ENCODE results near the gene AHR.
A peak's percentile ranks its signal among the peaks of the same experiment; 100 is the strongest.

AHR gene

DNA sequence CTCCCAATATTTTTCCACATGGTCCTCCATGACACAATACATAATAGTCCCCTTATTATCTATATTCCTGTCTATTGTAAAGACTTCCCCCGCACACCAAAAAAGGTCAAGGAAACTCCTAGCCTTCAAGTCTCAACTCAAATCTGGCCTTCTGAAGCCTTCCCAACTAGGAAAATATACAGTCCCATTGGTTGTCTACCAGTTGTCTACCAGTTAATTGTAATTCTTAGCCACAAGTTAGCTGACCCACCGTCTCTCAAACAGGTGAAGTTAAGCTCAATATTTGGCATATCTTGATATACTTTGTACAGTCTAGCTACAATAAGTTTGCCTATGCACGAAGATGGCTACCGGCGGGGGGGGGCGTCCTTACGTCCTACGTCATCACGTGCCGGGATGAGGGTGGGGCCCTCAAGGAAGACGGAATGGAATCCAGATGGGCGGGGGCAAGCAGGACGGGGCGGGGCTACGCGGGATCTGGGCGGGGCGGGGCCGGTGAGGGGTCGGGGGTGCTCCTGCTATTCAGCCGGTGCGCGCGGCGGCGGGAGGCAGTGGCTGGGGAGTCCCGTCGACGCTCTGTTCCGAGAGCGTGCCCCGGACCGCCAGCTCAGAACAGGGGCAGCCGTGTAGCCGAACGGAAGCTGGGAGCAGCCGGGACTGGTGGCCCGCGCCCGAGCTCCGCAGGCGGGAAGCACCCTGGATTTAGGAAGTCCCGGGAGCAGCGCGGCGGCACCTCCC, at the start of gene AHR:
AHR (plus strand) TSS at position 551 of the 738 bp plus-strand sequence. CDS start 613 bp downstream, outside the sequence.
- no peaks in the 10 kb centered on the region for H3K27me3 Mint-ChIP-seq
- peaks cover 30% of the 10 kb centered on the region for H3K4me1 Mint-ChIP-seq (ENCODE audit: low read depth)
- DNase-seq, result peak; percentile 88
- H3K36me3 Mint-ChIP-seq (ENCODE audit: low read depth), result peaks cover 18% of the 10 kb centered on the region
- H3K4me3 Mint-ChIP-seq, result peak within 1 kb of the TSS; percentile 88
- peaks cover 6% of the 10 kb centered on the region for H3K9me3 Mint-ChIP-seq
- peak within 1 kb of the TSS; percentile 91 for H3K27ac Mint-ChIP-seq

- Mint-ChIP-seq H3K9me3 (no peaks in the 10 kb centered on the region), H3K36me3 (ENCODE audit: low read depth) (no peaks in the 10 kb centered on the region), H3K27me3 (no peaks in the 10 kb centered on the region), H3K4me3 (no peak overlapping the region), H3K4me1 (ENCODE audit: low read depth) (peaks cover 8% of the 10 kb centered on the region), H3K27ac (no peak overlapping the region)
- DNase-seq, result no peak
These were observed 44.6 kb upstream of the AHR start for GRCh38 chr7:17253885-17254284.

DNA sequence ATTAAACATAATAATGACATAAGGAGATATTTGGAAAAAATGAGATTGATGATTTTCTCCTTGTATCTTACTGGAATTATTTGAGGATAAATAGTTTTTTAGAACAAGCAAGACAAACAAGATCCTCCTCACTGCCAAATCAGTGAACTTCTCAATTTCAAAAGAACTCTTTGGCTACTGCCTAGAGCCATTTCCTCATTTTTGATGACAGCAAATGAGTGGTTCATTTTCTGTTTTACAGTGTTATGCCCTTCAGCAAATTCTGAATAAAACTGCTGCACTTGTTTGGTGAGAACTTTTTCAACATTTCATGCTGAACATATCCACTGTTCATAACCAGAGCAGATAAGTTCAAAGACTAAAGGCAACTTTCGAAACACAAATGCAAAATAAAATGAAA, 42.5 kb upstream of the AHR start:
- Mint-ChIP-seq H3K4me3 (no peak overlapping the region), H3K4me1 (ENCODE audit: low read depth) (peaks cover 22% of the 10 kb centered on the region), H3K27me3 (no peaks in the 10 kb centered on the region), H3K36me3 (ENCODE audit: low read depth) (no peaks in the 10 kb centered on the region), H3K27ac (no peak overlapping the region), H3K9me3 (no peaks in the 10 kb centered on the region)
- no peak for DNase-seq

- Mint-ChIP-seq H3K4me1 (ENCODE audit: low read depth) (peaks cover 27% of the 10 kb centered on the region), H3K27ac (no peak overlapping the region)
- no peak for DNase-seq
These were observed 42.1 kb upstream of the AHR start for GRCh38 chr7:17256375-17256774.

DNA sequence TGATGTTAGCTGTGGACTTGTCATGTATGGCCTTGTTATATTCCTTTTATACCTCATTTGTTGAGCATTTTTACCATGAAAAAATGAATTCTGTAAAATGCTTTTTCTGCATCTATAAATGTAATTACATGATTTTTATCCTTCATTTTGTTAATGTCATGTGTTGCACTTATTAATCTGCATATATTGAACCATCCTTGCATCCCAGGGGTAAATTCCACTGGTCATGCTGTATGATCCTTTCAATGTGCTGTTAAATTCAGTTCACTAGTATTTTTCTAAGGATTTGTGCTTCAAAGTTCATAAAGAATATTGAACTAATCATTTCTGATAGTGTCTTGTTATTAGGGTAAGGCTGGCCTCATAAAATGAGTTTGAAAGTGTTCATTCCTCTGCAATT, 31.9 kb upstream of the AHR start:
- H3K36me3 Mint-ChIP-seq (ENCODE audit: low read depth), result peaks cover 22% of the 10 kb centered on the region
- peaks cover 9% of the 10 kb centered on the region for H3K4me1 Mint-ChIP-seq (ENCODE audit: low read depth)
- H3K9me3 Mint-ChIP-seq, result peaks cover 50% of the 10 kb centered on the region

More at GRCh38 chr7:17256375-17256774, 42.1 kb upstream of the AHR start:
- no peaks in the 10 kb centered on the region for H3K27me3 Mint-ChIP-seq
- no peak overlapping the region for H3K4me3 Mint-ChIP-seq
- H3K9me3 Mint-ChIP-seq, result no peaks in the 10 kb centered on the region
- H3K36me3 Mint-ChIP-seq (ENCODE audit: low read depth), result no peaks in the 10 kb centered on the region

GRCh38 chr7:17269341-17270221, 28.9 kb upstream of the AHR start:
- no peak overlapping the region for H3K4me3 Mint-ChIP-seq
- no peak overlapping the region for H3K27ac Mint-ChIP-seq
- no peak for DNase-seq
- H3K36me3 Mint-ChIP-seq (ENCODE audit: low read depth), result peaks cover 24% of the 10 kb centered on the region
- no peaks in the 10 kb centered on the region for H3K27me3 Mint-ChIP-seq
- peaks cover 10% of the 10 kb centered on the region for H3K4me1 Mint-ChIP-seq (ENCODE audit: low read depth)
- H3K9me3 Mint-ChIP-seq, result peaks cover 57% of the 10 kb centered on the region

More for the DNA sequence above, 31.9 kb upstream of the AHR start:
- Mint-ChIP-seq H3K27me3 (no peaks in the 10 kb centered on the region), H3K27ac (no peak overlapping the region), H3K4me3 (no peak overlapping the region)
- DNase-seq, result no peak

GRCh38 chr7:17274551-17275245, 23.8 kb upstream of the AHR start:
- H3K4me1 Mint-ChIP-seq (ENCODE audit: low read depth), result peaks cover 26% of the 10 kb centered on the region
- H3K36me3 Mint-ChIP-seq (ENCODE audit: low read depth), result peaks cover 8% of the 10 kb centered on the region
- H3K27me3 Mint-ChIP-seq, result no peaks in the 10 kb centered on the region
- peaks cover 22% of the 10 kb centered on the region for H3K9me3 Mint-ChIP-seq
- DNase-seq, result no peak
- peak overlapping the region; percentile 58 for H3K27ac Mint-ChIP-seq
- H3K4me3 Mint-ChIP-seq, result peak overlapping the region; percentile 0

DNA sequence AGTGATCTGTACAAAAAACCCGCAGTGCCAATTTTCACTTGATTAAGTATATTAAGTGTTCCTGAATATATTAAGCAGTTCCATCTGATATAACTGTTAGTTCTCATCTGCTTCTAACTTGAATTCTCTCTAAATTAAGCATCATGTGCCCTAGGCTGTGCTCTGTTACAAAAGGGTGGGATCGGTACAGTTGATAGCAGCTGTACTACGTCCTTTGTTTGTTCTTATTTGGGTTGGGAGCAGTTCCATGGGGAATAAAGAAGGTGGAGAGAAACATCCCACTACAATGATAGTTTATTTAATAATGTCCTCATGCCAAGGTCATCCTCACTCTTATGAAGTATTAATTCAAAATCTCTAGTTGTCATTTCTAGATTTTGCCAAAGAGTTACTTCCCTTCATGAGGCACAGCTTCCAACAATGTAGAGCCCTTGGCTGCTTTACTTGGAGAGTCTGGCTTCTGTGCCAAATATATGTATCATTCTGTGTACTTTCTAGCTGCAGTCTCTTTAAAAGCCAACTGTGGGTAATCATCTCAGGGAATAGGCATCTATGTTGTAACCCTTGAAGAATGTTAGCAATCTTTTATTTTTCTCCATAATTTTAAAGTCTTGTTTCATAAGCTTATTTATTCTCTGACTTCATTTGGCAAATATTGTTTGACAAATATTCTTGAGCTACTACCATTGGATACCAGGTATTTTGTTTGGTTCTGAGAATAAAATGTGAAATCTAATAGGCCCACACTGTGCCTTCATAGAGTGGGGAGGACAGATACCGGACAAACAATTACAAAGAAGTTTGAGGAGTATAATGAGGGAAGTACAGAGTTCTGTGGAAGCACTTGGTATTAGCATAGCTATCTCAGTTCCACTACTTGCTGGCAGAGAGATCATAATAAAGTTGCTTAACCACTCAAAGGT, 22.4 kb upstream of the AHR start:
- no peak overlapping the region for H3K27ac Mint-ChIP-seq
- peaks cover 13% of the 10 kb centered on the region for H3K9me3 Mint-ChIP-seq
- no peak for DNase-seq

GRCh38 chr7:17279061-17279460, 19.4 kb upstream of the AHR start:
- peaks cover 1% of the 10 kb centered on the region for H3K9me3 Mint-ChIP-seq
- no peak overlapping the region for H3K27ac Mint-ChIP-seq
- H3K27me3 Mint-ChIP-seq, result no peaks in the 10 kb centered on the region
- peaks cover 21% of the 10 kb centered on the region for H3K4me1 Mint-ChIP-seq (ENCODE audit: low read depth)
- no peak overlapping the region for H3K4me3 Mint-ChIP-seq
- no peak for DNase-seq
- H3K36me3 Mint-ChIP-seq (ENCODE audit: low read depth), result peaks cover 1% of the 10 kb centered on the region

More for the DNA sequence above, 22.4 kb upstream of the AHR start:
- peaks cover 26% of the 10 kb centered on the region for H3K4me1 Mint-ChIP-seq (ENCODE audit: low read depth)
- H3K27me3 Mint-ChIP-seq, result no peaks in the 10 kb centered on the region
- H3K4me3 Mint-ChIP-seq, result no peak overlapping the region
- H3K36me3 Mint-ChIP-seq (ENCODE audit: low read depth), result peaks cover 2% of the 10 kb centered on the region

GRCh38 chr7:17289074-17289645, 9.3 kb upstream of the AHR start:
- Mint-ChIP-seq H3K27me3 (no peaks in the 10 kb centered on the region), H3K4me3 (no peak overlapping the region), H3K4me1 (ENCODE audit: low read depth) (no peaks in the 10 kb centered on the region), H3K36me3 (ENCODE audit: low read depth) (peaks cover under 1% of the 10 kb centered on the region), H3K27ac (no peak overlapping the region), H3K9me3 (no peaks in the 10 kb centered on the region)
- DNase-seq, result no peak

DNA sequence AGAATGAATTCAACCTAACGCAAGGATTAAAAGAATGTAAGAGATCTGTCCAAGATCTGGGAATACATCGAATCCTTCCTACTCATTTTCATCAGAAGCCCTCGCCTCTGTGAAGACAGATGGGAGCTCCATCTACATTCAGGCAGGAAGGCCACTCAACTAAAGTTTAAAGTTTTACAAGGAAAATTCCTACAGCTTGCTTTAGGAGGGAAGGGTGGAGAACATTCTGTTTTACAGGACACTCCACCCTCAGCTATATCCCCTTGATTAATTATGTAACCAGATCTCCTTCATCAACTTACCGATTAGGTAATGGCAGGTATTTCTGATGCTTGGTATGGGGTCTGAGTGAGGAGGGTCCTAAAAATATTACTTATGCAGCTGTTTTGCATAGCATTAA, 5.6 kb upstream of the AHR start:
- H3K4me3 Mint-ChIP-seq, result no peak overlapping the region
- H3K27ac Mint-ChIP-seq, result no peak overlapping the region
- H3K36me3 Mint-ChIP-seq (ENCODE audit: low read depth), result peaks cover 3% of the 10 kb centered on the region
- peaks cover 5% of the 10 kb centered on the region for H3K9me3 Mint-ChIP-seq
- H3K27me3 Mint-ChIP-seq, result no peaks in the 10 kb centered on the region
- DNase-seq, result no peak
- H3K4me1 Mint-ChIP-seq (ENCODE audit: low read depth), result peaks cover 11% of the 10 kb centered on the region

DNA sequence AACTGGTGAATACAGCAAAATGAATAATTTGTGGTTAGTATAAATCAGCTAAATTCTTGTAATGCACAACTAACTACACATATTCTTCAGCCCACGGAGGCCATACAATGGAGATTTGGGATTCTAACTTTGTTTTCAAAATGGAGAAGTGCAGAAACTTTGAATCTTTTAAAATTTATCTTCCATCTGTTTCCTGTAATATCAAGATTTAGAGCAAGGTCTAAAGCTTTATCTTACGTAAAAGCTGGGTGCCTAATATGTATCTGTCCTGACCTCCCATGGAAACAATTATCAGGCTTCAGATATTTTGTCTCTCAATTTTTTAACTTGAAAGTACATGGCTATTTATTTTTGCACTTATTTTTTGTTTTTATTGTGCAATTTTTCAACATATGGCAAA, 5.0 kb upstream of the AHR start:
- peaks cover 6% of the 10 kb centered on the region for H3K9me3 Mint-ChIP-seq
- DNase-seq, result no peak
- H3K4me1 Mint-ChIP-seq (ENCODE audit: low read depth), result peaks cover 15% of the 10 kb centered on the region
- H3K27ac Mint-ChIP-seq, result no peak overlapping the region
- H3K4me3 Mint-ChIP-seq, result no peak overlapping the region
- H3K36me3 Mint-ChIP-seq (ENCODE audit: low read depth), result peaks cover 7% of the 10 kb centered on the region
- no peaks in the 10 kb centered on the region for H3K27me3 Mint-ChIP-seq

- H3K27me3 Mint-ChIP-seq, result no peaks in the 10 kb centered on the region
- H3K36me3 Mint-ChIP-seq (ENCODE audit: low read depth), result peaks cover 18% of the 10 kb centered on the region
- DNase-seq, result no peak
- H3K27ac Mint-ChIP-seq, result no peak overlapping the region
- H3K9me3 Mint-ChIP-seq, result peaks cover 6% of the 10 kb centered on the region
- peak overlapping the region; percentile 88 for H3K4me3 Mint-ChIP-seq
- peaks cover 23% of the 10 kb centered on the region for H3K4me1 Mint-ChIP-seq (ENCODE audit: low read depth)
These were observed 1.2 kb upstream of the AHR start for GRCh38 chr7:17297243-17297642.
